ENCODE data around the gene GORASP1. TPM values are rescaled to one million over a fixed set of nuclear protein-coding genes. Genes with fewer than 3 reads are reported as not detected.

The GORASP1 gene
- 22.4 and 31.3 TPM in 2 replicates for total RNA-seq

GRCh38 chr3:39107388-39108199, at the start of gene GORASP1, which contains the start of gene TTC21A:
TSS of gene GORASP1 (minus strand) at chr3:39107627. CDS start at chr3:39107541, 86 bp downstream.
TSS of gene TTC21A (plus strand) at chr3:39107680. CDS start at chr3:39107838, 158 bp downstream.
- peak; percentile 87 to 88 for DNase-seq (ENCODE audit: low read depth in 2 of 2)

- no peak for DNase-seq (ENCODE audit: low read depth in 2 of 2)
These were observed 49.0 kb upstream of the GORASP1 start for GRCh38 chr3:39156421-39156820.

- DNase-seq (ENCODE audit: low read depth in 2 of 2) = no peak
These were observed 47.0 kb upstream of the GORASP1 start for GRCh38 chr3:39154280-39155021.

- no peak for DNase-seq (ENCODE audit: low read depth in 2 of 2)
These were observed 46.5 kb upstream of the GORASP1 start for GRCh38 chr3:39153977-39154279.

- DNase-seq (ENCODE audit: low read depth in 2 of 2) = peak in 1 of 2 donors; percentile 96
These were observed 43.6 kb upstream of the GORASP1 start for GRCh38 chr3:39150803-39151631.

- DNase-seq (ENCODE audit: low read depth in 2 of 2) = peak; percentile 52 to 67
These were observed 42.8 kb upstream of the GORASP1 start for GRCh38 chr3:39150148-39150802.

GRCh38 chr3:39149498-39150147, 42.2 kb upstream of the GORASP1 start:
- DNase-seq (ENCODE audit: low read depth in 2 of 2) = no peak

GRCh38 chr3:39149059-39149455, 41.6 kb upstream of the GORASP1 start:
- DNase-seq (ENCODE audit: low read depth in 2 of 2) = no peak

- DNase-seq (ENCODE audit: low read depth in 2 of 2) = peak in 1 of 2 donors; percentile 47
These were observed 41.1 kb upstream of the GORASP1 start for GRCh38 chr3:39148435-39149058.

- DNase-seq (ENCODE audit: low read depth in 2 of 2) = peak; percentile 59 to 96
These were observed 40.4 kb upstream of the GORASP1 start for GRCh38 chr3:39147711-39148434.

- DNase-seq (ENCODE audit: low read depth in 2 of 2) = peak; percentile 92 to 99
These were observed 39.5 kb upstream of the GORASP1 start for GRCh38 chr3:39146611-39147591.

GRCh38 chr3:39146083-39146501, 38.7 kb upstream of the GORASP1 start:
- peak; percentile 51 to 71 for DNase-seq (ENCODE audit: low read depth in 2 of 2)

GRCh38 chr3:39144748-39145380, 37.4 kb upstream of the GORASP1 start:
- no peak for DNase-seq (ENCODE audit: low read depth in 2 of 2)

GRCh38 chr3:39144095-39144747, 36.8 kb upstream of the GORASP1 start:
- DNase-seq (ENCODE audit: low read depth in 2 of 2) = no peak

- DNase-seq (ENCODE audit: low read depth in 2 of 2) = no peak
These were observed 35.8 kb upstream of the GORASP1 start for GRCh38 chr3:39143051-39143885.

- DNase-seq (ENCODE audit: low read depth in 2 of 2) = no peak
These were observed 34.6 kb upstream of the GORASP1 start for GRCh38 chr3:39142067-39142466.
